Measurements from ENCODE around the gene RBM34.

The RBM34 gene

DNA sequence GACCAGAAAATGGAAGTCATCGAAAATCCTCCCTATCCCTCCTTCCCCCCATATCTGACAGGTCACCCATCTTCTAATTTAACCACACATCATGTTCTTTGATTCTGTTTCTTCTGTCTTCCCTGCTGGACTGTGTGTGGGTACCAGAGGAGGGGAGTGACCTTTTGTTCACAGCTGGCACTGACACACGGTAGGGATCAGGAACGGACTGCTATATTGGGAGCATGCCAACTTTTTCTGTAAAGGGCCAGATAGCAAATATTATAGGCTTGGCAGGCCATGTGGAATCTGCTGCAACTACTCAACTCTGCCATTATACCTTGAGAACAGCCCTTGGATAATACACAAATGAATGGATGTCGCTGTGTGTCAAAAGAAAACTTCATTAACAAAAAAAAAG is 24.9 kb downstream of the RBM34 start:
- no peaks in the 10 kb centered on the region for H3K27me3 ChIP-seq (ENCODE audit: insufficient read depth, low read length, poor library complexity, severe bottlenecking)
- no peaks in the 10 kb centered on the region for H3F3A ChIP-seq (ENCODE audit: low read depth)
- H3K4me2 ChIP-seq (ENCODE audit: low read depth, low read length, poor library complexity, severe bottlenecking), result no peak overlapping the region
- no peak overlapping the region for H3K4me3 ChIP-seq (ENCODE audit: low read length, poor library complexity, severe bottlenecking)
- H3K9me2 ChIP-seq (replicated peaks; ENCODE audit: low read depth, low read length), result no peaks in the 10 kb centered on the region
- H2AFZ ChIP-seq (ENCODE audit: low read length), result no peak overlapping the region
- H4K20me1 ChIP-seq (ENCODE audit: insufficient read depth, low read length, poor library complexity, severe bottlenecking), result peaks cover 6% of the 10 kb centered on the region
- TF ChIP-seq EZH2phosphoT487 (IDR thresholded peaks at IDR 0.05; ENCODE audit: borderline replicate concordance), result no peak
- TF ChIP-seq, protein P1, sequence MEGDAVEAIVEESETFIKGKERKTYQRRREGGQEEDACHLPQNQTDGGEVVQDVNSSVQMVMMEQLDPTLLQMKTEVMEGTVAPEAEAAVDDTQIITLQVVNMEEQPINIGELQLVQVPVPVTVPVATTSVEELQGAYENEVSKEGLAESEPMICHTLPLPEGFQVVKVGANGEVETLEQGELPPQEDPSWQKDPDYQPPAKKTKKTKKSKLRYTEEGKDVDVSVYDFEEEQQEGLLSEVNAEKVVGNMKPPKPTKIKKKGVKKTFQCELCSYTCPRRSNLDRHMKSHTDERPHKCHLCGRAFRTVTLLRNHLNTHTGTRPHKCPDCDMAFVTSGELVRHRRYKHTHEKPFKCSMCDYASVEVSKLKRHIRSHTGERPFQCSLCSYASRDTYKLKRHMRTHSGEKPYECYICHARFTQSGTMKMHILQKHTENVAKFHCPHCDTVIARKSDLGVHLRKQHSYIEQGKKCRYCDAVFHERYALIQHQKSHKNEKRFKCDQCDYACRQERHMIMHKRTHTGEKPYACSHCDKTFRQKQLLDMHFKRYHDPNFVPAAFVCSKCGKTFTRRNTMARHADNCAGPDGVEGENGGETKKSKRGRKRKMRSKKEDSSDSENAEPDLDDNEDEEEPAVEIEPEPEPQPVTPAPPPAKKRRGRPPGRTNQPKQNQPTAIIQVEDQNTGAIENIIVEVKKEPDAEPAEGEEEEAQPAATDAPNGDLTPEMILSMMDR (conservative IDR thresholded peaks at IDR 0.05; ENCODE audit: low read length), result no peak
- H3K79me2 ChIP-seq (ENCODE audit: insufficient read depth, low read length), result no peaks in the 10 kb centered on the region
- H3K36me3 ChIP-seq (ENCODE audit: insufficient read depth, low read length), result peaks cover 82% of the 10 kb centered on the region; the same call in 1 of the 2 replicates
- no peaks in the 10 kb centered on the region for H3K9me3 ChIP-seq (ENCODE audit: insufficient read depth, low read depth, low read length)
- no peaks in the 10 kb centered on the region for H3K4me1 ChIP-seq (ENCODE audit: insufficient read depth, low read length, poor library complexity, severe bottlenecking)
- no peak overlapping the region for H3K9ac ChIP-seq (ENCODE audit: low read depth, low read length, poor library complexity, severe bottlenecking)

DNA sequence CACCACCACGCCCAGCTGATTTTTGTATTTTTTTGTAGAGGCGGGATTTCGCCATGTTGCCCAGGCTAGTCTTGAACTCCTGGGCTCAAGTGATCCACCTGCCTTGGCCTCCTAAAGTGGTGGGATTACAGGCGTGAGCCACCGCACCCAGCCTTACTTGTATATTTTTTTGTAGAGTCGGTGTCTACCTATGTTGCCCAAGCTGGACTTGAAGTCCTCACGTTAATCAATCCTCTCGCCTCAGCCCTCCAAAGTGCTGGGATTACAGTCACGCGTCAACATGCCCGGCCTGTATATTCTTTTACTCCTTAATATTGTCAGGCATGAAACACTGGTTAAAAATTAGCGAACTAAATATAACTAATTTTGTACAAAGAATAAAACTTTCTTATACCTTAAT is 26.9 kb downstream of the RBM34 start:
- Histone ChIP-seq H4K20me1 (ENCODE audit: insufficient read depth, low read length, poor library complexity, severe bottlenecking) (peaks cover 6% of the 10 kb centered on the region), H3K9ac (ENCODE audit: low read depth, low read length, poor library complexity, severe bottlenecking) (no peak overlapping the region), H3K27me3 (ENCODE audit: insufficient read depth, low read length, poor library complexity, severe bottlenecking) (no peaks in the 10 kb centered on the region), H3F3A (ENCODE audit: low read depth) (no peaks in the 10 kb centered on the region), H3K4me3 (ENCODE audit: low read length, poor library complexity, severe bottlenecking) (no peak overlapping the region), H2AFZ (ENCODE audit: low read length) (no peak overlapping the region), H3K36me3 (ENCODE audit: insufficient read depth, low read length) (peaks cover 74% of the 10 kb centered on the region; the same call in 1 of the 2 replicates), H3K4me2 (ENCODE audit: low read depth, low read length, poor library complexity, severe bottlenecking) (no peak overlapping the region), H3K9me3 (ENCODE audit: insufficient read depth, low read depth, low read length) (no peaks in the 10 kb centered on the region), H3K4me1 (ENCODE audit: insufficient read depth, low read length, poor library complexity, severe bottlenecking) (peaks cover 1% of the 10 kb centered on the region), H3K79me2 (ENCODE audit: insufficient read depth, low read length) (no peaks in the 10 kb centered on the region; the same call in 1 of the 2 replicates), H3K9me2 (replicated peaks; ENCODE audit: low read depth, low read length) (no peaks in the 10 kb centered on the region)
- TF ChIP-seq, protein P1 (conservative IDR thresholded peaks at IDR 0.05; ENCODE audit: low read length), result no peak
- TF ChIP-seq EZH2phosphoT487 (IDR thresholded peaks at IDR 0.05; ENCODE audit: borderline replicate concordance), result no peak

DNA sequence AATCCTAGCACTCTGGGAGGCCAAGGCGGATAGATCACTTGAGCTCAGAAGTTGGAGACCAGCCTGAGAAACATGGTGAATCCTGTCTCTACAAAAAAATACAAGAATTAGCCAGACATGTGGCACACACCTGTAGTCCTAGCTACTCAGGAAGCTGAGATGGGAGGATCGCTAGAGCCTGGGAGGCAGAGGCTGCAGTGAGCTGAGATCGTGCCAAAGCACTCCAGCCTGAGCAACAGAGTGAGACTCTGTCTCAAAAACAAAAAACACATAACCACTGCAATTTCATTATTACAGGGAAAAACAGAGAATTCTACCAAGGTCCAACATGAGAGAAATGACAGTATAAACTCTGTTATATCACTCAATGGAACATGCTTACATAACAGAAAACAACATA is 28.0 kb downstream of the RBM34 start:
- Histone ChIP-seq H3K9me2 (replicated peaks; ENCODE audit: low read depth, low read length) (no peaks in the 10 kb centered on the region), H3K9me3 (ENCODE audit: insufficient read depth, low read depth, low read length) (no peaks in the 10 kb centered on the region), H2AFZ (ENCODE audit: low read length) (no peak overlapping the region), H4K20me1 (ENCODE audit: insufficient read depth, low read length, poor library complexity, severe bottlenecking) (peaks cover 10% of the 10 kb centered on the region), H3K36me3 (ENCODE audit: insufficient read depth, low read length) (peaks cover 63% of the 10 kb centered on the region; the same call in 1 of the 2 replicates), H3F3A (ENCODE audit: low read depth) (no peaks in the 10 kb centered on the region), H3K27me3 (ENCODE audit: insufficient read depth, low read length, poor library complexity, severe bottlenecking) (no peaks in the 10 kb centered on the region), H3K79me2 (ENCODE audit: insufficient read depth, low read length) (peaks cover 6% of the 10 kb centered on the region), H3K4me3 (ENCODE audit: low read length, poor library complexity, severe bottlenecking) (no peak overlapping the region), H3K4me1 (ENCODE audit: insufficient read depth, low read length, poor library complexity, severe bottlenecking) (peaks cover 4% of the 10 kb centered on the region), H3K4me2 (ENCODE audit: low read depth, low read length, poor library complexity, severe bottlenecking) (no peak overlapping the region), H3K9ac (ENCODE audit: low read depth, low read length, poor library complexity, severe bottlenecking) (no peak overlapping the region)
- TF ChIP-seq EZH2phosphoT487 (IDR thresholded peaks at IDR 0.05; ENCODE audit: borderline replicate concordance), result no peak
- TF ChIP-seq, protein P1 (conservative IDR thresholded peaks at IDR 0.05; ENCODE audit: low read length), result no peak

Data from Loucy (cell line).